T-helper 1 cell treated with Interleukin-12 subunit alpha and Interleukin-12 subunit beta and Interleukin-4 antibody, amounts not matched to agents 30 μg/mL and 1 μg/mL, for 36 hours (primary cell): ENCODE measurements around the gene UPB1.
A peak's percentile ranks its signal among the peaks of the same experiment; 100 is the strongest.

ENCODE experiments used
- H3K27ac Mint-ChIP-seq: one replicate; pipeline ENCODE4 v1.8.0; 2021; ENCODE audit warnings: mild to moderate bottlenecking, mixed read lengths
- H3K27me3 Mint-ChIP-seq: one replicate; pipeline ENCODE4 v1.8.0; 2021; ENCODE audit warnings: low read depth, mixed read lengths
- H3K36me3 Mint-ChIP-seq: one replicate; pipeline ENCODE4 v1.8.0; 2021; ENCODE audit warnings: low read depth, mixed read lengths
- H3K4me1 Mint-ChIP-seq: one replicate; pipeline ENCODE4 v1.8.0; 2021; ENCODE audit warnings: low read depth, mixed read lengths
- H3K4me3 Mint-ChIP-seq: one replicate; pipeline ENCODE4 v1.8.0; 2021; ENCODE audit warnings: mild to moderate bottlenecking, moderate library complexity, mixed read lengths
- H3K9me3 Mint-ChIP-seq: one replicate; pipeline ENCODE4 v1.8.0; 2021; ENCODE audit warnings: mixed read lengths

The UPB1 gene

GRCh38 chr22:24465975-24466374, 29.2 kb upstream of the UPB1 start:
- no peaks in the 10 kb centered on the region for H3K36me3 Mint-ChIP-seq
- no peak overlapping the region for H3K4me3 Mint-ChIP-seq
- H3K27me3 Mint-ChIP-seq: no peaks in the 10 kb centered on the region
- H3K9me3 Mint-ChIP-seq: no peaks in the 10 kb centered on the region
- no peak overlapping the region for H3K27ac Mint-ChIP-seq
- no peaks in the 10 kb centered on the region for H3K4me1 Mint-ChIP-seq

DNA sequence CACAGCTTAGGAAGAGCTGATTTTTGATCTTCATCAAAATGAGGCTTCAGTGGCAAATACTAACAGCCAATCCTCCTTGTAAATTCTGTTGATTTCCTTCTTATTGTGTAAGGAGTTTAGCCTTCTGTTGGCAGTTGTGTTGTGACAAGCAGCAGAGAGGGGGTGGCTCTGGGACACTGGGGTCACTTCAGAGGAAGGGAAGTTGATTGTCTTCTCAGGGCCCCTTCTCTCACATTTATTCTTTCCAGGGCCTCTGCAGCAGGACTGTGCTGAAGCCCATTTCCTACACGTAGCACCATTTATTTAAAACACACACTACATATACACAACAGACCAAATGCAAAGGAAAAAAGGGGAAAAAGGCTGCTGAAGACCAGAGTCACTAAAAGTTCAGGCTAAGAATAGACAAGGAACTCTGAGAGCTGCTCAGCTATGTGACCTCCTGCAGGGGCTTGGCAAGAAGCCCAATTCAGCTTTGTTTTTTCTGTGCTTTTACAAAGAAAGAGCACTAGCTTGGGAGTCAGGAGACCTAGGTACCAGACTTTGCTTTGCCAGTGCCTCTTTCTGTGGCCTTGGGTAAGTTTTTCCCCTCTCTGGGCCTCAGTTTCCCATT, 28.3 kb upstream of the UPB1 start:
- Mint-ChIP-seq H3K27ac (no peak overlapping the region), H3K9me3 (no peaks in the 10 kb centered on the region), H3K36me3 (no peaks in the 10 kb centered on the region), H3K4me3 (no peak overlapping the region), H3K4me1 (no peaks in the 10 kb centered on the region), H3K27me3 (no peaks in the 10 kb centered on the region)

- no peaks in the 10 kb centered on the region for H3K9me3 Mint-ChIP-seq
- no peaks in the 10 kb centered on the region for H3K4me1 Mint-ChIP-seq
- H3K36me3 Mint-ChIP-seq: no peaks in the 10 kb centered on the region
- no peak overlapping the region for H3K4me3 Mint-ChIP-seq
- H3K27me3 Mint-ChIP-seq: no peaks in the 10 kb centered on the region
- H3K27ac Mint-ChIP-seq: no peak overlapping the region
Observed at GRCh38 chr22:24467340-24467739, 27.8 kb upstream of the UPB1 start.

- H3K4me1 Mint-ChIP-seq: no peaks in the 10 kb centered on the region
- H3K36me3 Mint-ChIP-seq: no peaks in the 10 kb centered on the region
- no peak overlapping the region for H3K4me3 Mint-ChIP-seq
- no peak overlapping the region for H3K27ac Mint-ChIP-seq
- H3K27me3 Mint-ChIP-seq: peaks cover 12% of the 10 kb centered on the region
- peaks cover 6% of the 10 kb centered on the region for H3K9me3 Mint-ChIP-seq
Observed at GRCh38 chr22:24471570-24471969, 23.6 kb upstream of the UPB1 start.

DNA sequence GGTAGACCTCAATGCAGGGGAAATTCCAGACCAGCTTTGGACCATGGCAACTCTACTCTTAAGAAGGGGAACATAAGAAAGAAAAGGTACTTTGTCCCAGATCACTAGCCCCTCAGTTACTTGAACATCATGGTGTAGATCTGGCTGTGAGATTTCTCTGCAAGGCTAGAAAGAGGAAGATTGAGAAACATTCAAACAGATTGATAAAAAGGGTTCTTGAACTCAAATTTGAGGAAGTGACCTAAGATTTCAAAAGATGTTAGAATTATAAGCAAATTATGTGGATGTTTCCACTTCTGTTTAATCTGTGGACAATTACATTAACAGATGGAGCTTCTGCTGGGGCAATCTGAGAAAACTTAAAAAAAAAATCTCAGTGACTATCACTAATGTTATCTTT, 21.8 kb upstream of the UPB1 start:
- no peak overlapping the region for H3K27ac Mint-ChIP-seq
- peaks cover 6% of the 10 kb centered on the region for H3K9me3 Mint-ChIP-seq
- no peaks in the 10 kb centered on the region for H3K36me3 Mint-ChIP-seq
- no peaks in the 10 kb centered on the region for H3K4me1 Mint-ChIP-seq
- peaks cover 12% of the 10 kb centered on the region for H3K27me3 Mint-ChIP-seq
- H3K4me3 Mint-ChIP-seq: no peak overlapping the region

DNA sequence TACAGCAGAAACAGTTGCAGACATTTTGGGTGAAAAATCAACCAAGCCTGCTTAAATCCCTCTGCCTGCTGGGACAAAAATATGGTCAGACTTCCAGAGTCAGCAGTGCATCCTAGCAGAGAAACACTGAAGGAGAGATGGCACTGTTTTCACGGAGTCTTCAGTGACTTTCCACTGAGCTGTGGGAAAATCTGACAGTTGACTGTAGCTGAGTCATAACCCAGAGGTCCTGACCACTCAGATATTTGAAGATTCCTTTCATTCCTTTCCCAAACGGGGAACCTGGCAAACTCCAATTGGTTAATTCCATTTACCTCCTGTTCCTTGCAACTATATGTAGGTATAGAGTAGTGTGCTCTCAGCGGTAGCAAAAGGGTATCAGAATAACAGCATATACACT, 20.9 kb upstream of the UPB1 start:
- Mint-ChIP-seq H3K4me3 (no peak overlapping the region), H3K36me3 (no peaks in the 10 kb centered on the region), H3K27ac (no peak overlapping the region), H3K27me3 (peaks cover 12% of the 10 kb centered on the region), H3K9me3 (peaks cover 6% of the 10 kb centered on the region), H3K4me1 (no peaks in the 10 kb centered on the region)

DNA sequence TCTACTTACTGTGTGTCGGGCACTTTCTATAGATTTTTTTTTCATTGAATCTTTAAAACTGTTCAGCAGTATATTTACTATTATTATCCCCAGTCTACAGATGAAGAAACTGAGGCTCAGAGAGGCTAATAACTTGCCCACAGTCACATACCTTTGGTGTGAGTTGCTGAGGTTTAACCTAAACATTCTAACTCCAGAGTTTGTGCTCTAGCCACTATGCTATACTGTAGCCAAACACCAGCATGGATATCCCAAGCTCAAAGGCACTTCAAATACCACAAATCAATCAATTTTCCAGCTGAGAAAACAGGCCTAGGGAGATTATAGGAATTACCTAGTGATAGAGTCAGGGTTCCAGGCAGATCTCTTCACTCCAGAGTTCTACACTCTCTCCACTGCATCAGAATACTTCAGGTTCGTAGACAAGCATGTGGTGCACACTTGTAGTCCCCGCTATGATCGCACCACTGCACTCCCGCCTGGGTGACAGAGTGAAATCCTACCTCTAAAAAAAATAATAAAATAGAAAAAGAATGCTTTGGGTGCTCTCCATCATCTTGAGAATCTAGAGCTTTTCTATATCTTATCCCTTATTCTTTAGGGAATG, 20.4 kb upstream of the UPB1 start:
- H3K4me3 Mint-ChIP-seq: no peak overlapping the region
- no peak overlapping the region for H3K27ac Mint-ChIP-seq
- H3K4me1 Mint-ChIP-seq: no peaks in the 10 kb centered on the region
- H3K27me3 Mint-ChIP-seq: peaks cover 12% of the 10 kb centered on the region
- H3K9me3 Mint-ChIP-seq: peaks cover 6% of the 10 kb centered on the region
- no peaks in the 10 kb centered on the region for H3K36me3 Mint-ChIP-seq

DNA sequence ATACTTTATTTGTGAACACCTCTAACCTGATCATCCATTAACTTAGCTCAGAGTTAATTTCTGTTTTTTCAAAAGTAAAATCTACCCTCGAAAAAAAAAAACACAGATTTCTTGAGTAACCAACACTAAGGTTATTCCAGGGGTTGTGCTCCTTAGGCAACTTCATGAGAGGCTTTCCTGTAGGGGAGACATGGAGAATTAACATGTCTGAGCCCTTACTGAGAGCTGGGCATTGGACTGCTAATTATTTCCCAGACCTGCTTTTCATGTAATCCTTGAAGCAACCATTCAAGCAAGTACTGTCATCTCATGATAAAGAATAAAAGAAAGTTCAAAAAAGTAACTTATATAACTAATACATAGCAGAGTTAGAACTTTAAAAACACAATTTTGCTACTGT, 13.5 kb upstream of the UPB1 start:
- H3K9me3 Mint-ChIP-seq: no peaks in the 10 kb centered on the region
- H3K4me1 Mint-ChIP-seq: peaks cover 13% of the 10 kb centered on the region
- peaks cover 5% of the 10 kb centered on the region for H3K27me3 Mint-ChIP-seq
- H3K4me3 Mint-ChIP-seq: no peak overlapping the region
- peaks cover 3% of the 10 kb centered on the region for H3K36me3 Mint-ChIP-seq
- no peak overlapping the region for H3K27ac Mint-ChIP-seq

DNA sequence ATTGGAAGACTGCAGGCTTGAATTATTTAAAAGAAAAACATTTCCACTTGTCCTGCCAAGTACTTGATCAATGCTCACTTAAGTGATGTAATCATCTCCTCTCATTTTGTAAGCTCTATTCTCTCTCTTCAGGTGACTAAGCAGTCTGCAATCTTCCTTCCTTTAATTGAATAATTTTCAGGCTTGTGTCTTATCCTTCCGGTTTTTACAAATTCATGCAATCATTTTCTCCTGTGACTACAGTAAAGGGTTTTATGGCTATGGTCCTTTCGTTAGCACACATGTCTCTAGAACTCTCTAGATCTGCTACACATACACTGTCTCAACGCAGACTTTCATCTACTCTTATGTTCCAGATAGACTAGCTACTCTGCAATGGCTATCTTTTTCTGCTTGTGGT, 12.6 kb upstream of the UPB1 start:
- H3K27ac Mint-ChIP-seq: no peak overlapping the region
- H3K36me3 Mint-ChIP-seq: peaks cover 3% of the 10 kb centered on the region
- peaks cover 20% of the 10 kb centered on the region for H3K4me1 Mint-ChIP-seq
- no peak overlapping the region for H3K4me3 Mint-ChIP-seq
- peaks cover 5% of the 10 kb centered on the region for H3K27me3 Mint-ChIP-seq
- no peaks in the 10 kb centered on the region for H3K9me3 Mint-ChIP-seq

DNA sequence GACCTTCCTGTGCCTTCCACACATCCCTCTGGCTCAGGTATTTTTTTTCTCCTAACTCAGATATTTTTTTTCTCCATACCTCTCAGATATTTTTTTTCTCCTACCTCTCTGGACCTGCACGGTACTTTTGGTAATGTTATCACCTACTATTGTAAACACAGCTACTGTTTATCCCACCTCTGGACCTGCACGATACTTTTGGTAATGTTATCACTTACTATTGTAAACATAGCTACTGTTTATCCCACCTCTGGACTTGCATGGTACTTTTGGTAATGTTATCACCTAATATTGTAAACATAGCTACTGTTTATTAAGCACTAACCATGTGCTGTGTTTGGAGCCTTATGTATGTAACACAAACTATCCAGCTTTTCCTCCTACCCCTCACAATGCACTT, 12.1 kb upstream of the UPB1 start:
- H3K4me1 Mint-ChIP-seq: peaks cover 20% of the 10 kb centered on the region
- H3K27me3 Mint-ChIP-seq: peaks cover 5% of the 10 kb centered on the region
- no peak overlapping the region for H3K27ac Mint-ChIP-seq
- H3K9me3 Mint-ChIP-seq: no peaks in the 10 kb centered on the region
- no peak overlapping the region for H3K4me3 Mint-ChIP-seq
- H3K36me3 Mint-ChIP-seq: peaks cover 3% of the 10 kb centered on the region

DNA sequence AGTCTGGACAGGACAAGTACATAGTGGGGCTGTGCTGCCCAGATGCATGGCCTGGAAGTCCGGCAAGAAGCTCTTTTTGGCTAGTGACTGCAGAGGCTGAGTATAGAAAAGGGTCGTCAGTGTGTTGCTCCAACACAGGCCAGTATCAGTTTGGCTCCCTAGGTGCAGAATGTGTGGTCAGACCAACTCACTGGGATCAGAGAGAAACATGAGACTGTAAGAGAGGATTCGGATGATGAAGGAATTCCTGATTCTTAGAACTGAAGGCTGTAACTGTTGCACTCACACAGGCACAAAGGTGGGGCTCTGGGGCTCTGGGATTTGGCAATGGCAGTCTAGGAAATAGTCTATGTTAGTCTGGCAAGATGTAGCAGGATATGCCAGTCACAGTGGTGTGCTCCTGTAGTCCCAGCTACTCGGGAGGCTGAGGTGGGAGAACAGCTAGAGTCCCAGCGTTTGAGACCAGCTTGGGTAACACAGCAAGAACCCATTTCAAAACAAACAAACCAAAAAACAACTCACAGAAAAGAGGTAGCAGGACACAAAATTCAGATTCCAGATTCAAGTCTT, 11.1 kb upstream of the UPB1 start:
- Mint-ChIP-seq H3K4me3 (no peak overlapping the region), H3K36me3 (peaks cover 3% of the 10 kb centered on the region), H3K9me3 (no peaks in the 10 kb centered on the region), H3K27ac (no peak overlapping the region), H3K27me3 (peaks cover 5% of the 10 kb centered on the region), H3K4me1 (peaks cover 20% of the 10 kb centered on the region)

DNA sequence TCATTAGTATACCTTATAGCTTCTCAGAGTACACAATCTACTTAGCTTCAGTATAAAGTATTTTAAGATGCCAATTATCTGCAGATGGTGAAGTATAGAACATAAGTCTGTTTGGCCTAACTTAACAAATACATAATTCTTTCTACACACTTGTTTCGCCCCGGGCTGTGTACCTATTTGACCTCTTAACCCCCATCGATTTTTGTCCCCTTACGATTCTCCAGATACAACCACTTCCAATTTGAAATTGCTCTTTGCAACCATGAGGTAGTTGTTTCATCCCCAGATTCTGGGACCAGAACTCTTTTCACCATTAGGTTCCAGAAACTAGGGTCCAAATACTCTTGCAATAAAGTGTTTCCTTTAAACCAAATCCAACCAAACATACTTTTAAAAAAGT, 10.0 kb upstream of the UPB1 start:
- H3K4me1 Mint-ChIP-seq: peaks cover 20% of the 10 kb centered on the region
- peaks cover 11% of the 10 kb centered on the region for H3K27me3 Mint-ChIP-seq
- no peak overlapping the region for H3K4me3 Mint-ChIP-seq
- H3K27ac Mint-ChIP-seq: no peak overlapping the region
- H3K36me3 Mint-ChIP-seq: peaks cover 3% of the 10 kb centered on the region
- no peaks in the 10 kb centered on the region for H3K9me3 Mint-ChIP-seq

- Mint-ChIP-seq H3K27ac (no peak overlapping the region), H3K27me3 (peaks cover 11% of the 10 kb centered on the region)
Observed at GRCh38 chr22:24485608-24486007, 9.5 kb upstream of the UPB1 start.

GRCh38 chr22:24486501-24486921, 8.6 kb upstream of the UPB1 start:
- H3K9me3 Mint-ChIP-seq: no peaks in the 10 kb centered on the region
- H3K4me1 Mint-ChIP-seq: peaks cover 20% of the 10 kb centered on the region
- peaks cover 17% of the 10 kb centered on the region for H3K27me3 Mint-ChIP-seq
- no peak overlapping the region for H3K4me3 Mint-ChIP-seq
- peaks cover 3% of the 10 kb centered on the region for H3K36me3 Mint-ChIP-seq
- H3K27ac Mint-ChIP-seq: peak overlapping the region; percentile 75

More at GRCh38 chr22:24485608-24486007, 9.5 kb upstream of the UPB1 start:
- Mint-ChIP-seq H3K4me3 (no peak overlapping the region), H3K4me1 (peaks cover 20% of the 10 kb centered on the region), H3K9me3 (no peaks in the 10 kb centered on the region), H3K36me3 (peaks cover 3% of the 10 kb centered on the region)

DNA sequence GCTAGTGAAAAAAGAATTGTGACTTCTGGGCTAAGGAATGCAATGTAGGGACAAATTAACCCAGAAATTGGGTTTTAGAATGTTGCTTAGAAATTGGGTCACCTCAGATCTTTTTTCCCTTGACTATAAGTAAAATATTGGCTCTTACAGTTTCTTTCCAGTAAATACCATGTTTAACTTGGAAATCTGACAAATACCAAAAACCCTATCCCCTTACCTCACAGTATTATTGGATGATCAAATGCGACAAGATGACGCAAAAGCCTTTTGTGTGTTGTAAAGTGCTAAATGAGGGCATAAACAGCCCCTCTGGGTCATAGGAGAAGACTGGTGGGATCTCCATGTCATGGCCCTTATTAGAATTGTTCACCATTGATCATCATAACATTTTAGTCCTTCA, 6.1 kb upstream of the UPB1 start:
- H3K36me3 Mint-ChIP-seq: peaks cover 3% of the 10 kb centered on the region
- no peaks in the 10 kb centered on the region for H3K9me3 Mint-ChIP-seq
- no peak overlapping the region for H3K27ac Mint-ChIP-seq
- no peak overlapping the region for H3K4me3 Mint-ChIP-seq
- H3K27me3 Mint-ChIP-seq: peaks cover 31% of the 10 kb centered on the region
- peaks cover 14% of the 10 kb centered on the region for H3K4me1 Mint-ChIP-seq
